Erythroblast (primary cell): ENCODE results near the gene NSUN3.

Source experiments
- GATA1 ChIP-seq: IDR thresholded peaks from 2 replicates; pipeline ENCODE4 v1.6.1; 2011; ENCODE audit warnings: low read depth, mild to moderate bottlenecking, control low read depth, low read length, moderate library complexity
- POLR2A ChIP-seq: IDR thresholded peaks from 2 replicates; pipeline ENCODE4 v1.6.1; 2011; ENCODE audit warnings: mild to moderate bottlenecking, low read length

DNA sequence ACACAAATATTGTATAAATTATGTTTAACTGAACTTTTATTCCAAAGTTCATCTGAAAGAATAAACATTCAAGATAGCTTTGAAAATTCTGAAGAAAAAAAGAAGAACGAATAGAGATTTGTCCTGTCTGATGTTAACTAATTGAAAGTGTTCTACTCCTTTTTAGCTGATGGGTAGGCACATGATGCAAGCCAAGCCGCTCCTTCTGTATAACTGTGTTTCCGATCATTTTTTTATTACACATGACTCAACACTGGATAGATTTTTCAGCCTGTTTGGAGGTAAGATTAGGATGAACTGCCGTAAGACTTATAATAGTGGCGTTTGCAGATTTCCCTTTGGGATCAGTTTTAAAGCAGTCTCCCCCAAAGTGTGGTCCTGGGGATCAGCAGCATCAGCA lies 19.0 kb downstream of the NSUN3 start:
- TF ChIP-seq POLR2A (no peak), GATA1 (no peak)
